Chondrocyte (in vitro differentiated cells): ENCODE data around the gene CREB3L2. TPM values are rescaled to one million over a fixed set of nuclear protein-coding genes. Genes with fewer than 3 reads are reported as not detected.

ENCODE experiments used
- DNase-seq: peaks from one replicate; pipeline ENCODE4 v3.0.0; 2021; ENCODE audit warnings: mixed read lengths, low spot score
- H3K27ac Mint-ChIP-seq: one replicate; pipeline ENCODE4 v1.8.0; 2021; ENCODE audit warnings: mild to moderate bottlenecking, moderate library complexity, mixed read lengths; ENCODE audit not compliant: unreplicated experiment
- H3K27me3 Mint-ChIP-seq: 2 replicates; pipeline ENCODE4 v1.8.0; 2021; ENCODE audit warnings: low read depth, mixed read lengths
- H3K36me3 Mint-ChIP-seq: 2 replicates; pipeline ENCODE4 v1.8.0; 2021; ENCODE audit warnings: low read depth, mixed read lengths
- H3K4me1 Mint-ChIP-seq: 2 replicates; pipeline ENCODE4 v1.8.0; 2021; ENCODE audit warnings: low read depth, mild to moderate bottlenecking, mixed read lengths
- H3K4me3 Mint-ChIP-seq: one replicate; pipeline ENCODE4 v1.8.0; 2021; ENCODE audit warnings: mild to moderate bottlenecking, moderate library complexity, mixed read lengths; ENCODE audit not compliant: unreplicated experiment
- H3K9me3 Mint-ChIP-seq: 2 replicates; pipeline ENCODE4 v1.8.0; 2021; ENCODE audit warnings: low read depth, mixed read lengths
- total RNA-seq: library from RNA; stranded (reverse); gene quantifications from 3 replicates; pipeline ENCODE4 v1.2.1, GENCODE V29; 2021
- TF ChIP-seq, protein P1 (sequence below): fragments of 200-600 bp; sonication (generic); IDR thresholded peaks from 2 replicates; pipeline ENCODE4 v1.5.0; 2021; ENCODE audit warnings: antibody characterized with exemption, mild to moderate bottlenecking, moderate library complexity

Gene CREB3L2
- total RNA-seq, 1 donor from 2014 or later: 217 TPM

GRCh38 chr7:137986252-137987017 is 15.5 kb downstream of the CREB3L2 start:
- TF ChIP-seq, protein P1, sequence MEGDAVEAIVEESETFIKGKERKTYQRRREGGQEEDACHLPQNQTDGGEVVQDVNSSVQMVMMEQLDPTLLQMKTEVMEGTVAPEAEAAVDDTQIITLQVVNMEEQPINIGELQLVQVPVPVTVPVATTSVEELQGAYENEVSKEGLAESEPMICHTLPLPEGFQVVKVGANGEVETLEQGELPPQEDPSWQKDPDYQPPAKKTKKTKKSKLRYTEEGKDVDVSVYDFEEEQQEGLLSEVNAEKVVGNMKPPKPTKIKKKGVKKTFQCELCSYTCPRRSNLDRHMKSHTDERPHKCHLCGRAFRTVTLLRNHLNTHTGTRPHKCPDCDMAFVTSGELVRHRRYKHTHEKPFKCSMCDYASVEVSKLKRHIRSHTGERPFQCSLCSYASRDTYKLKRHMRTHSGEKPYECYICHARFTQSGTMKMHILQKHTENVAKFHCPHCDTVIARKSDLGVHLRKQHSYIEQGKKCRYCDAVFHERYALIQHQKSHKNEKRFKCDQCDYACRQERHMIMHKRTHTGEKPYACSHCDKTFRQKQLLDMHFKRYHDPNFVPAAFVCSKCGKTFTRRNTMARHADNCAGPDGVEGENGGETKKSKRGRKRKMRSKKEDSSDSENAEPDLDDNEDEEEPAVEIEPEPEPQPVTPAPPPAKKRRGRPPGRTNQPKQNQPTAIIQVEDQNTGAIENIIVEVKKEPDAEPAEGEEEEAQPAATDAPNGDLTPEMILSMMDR: no peak
- Mint-ChIP-seq H3K4me3 (peak overlapping the region; percentile 26), H3K27ac (no peak overlapping the region), H3K9me3 (no peaks in the 10 kb centered on the region), H3K4me1 (no peaks in the 10 kb centered on the region), H3K27me3 (no peaks in the 10 kb centered on the region), H3K36me3 (peaks cover 11% of the 10 kb centered on the region)
- no peak for DNase-seq

DNA sequence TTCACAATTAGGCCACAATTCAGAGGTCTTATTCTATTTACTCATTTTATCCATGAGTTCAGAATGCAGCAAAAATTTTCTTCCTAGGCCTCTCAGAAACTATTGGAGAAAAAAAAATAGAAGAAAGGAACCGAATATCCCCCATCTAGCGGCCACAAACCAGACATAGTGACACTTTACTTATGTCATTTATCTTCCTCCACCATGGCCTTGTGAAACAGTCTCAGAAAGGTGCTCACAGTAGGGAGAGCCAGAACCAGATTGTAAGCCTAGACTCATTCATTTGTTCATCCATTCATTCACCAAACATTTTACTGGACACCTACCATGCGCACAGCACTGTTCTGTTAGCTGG is 16.0 kb downstream of the CREB3L2 start:
- peaks cover 11% of the 10 kb centered on the region for H3K36me3 Mint-ChIP-seq
- H3K4me1 Mint-ChIP-seq: no peaks in the 10 kb centered on the region
- TF ChIP-seq, protein P1: no peak
- peak overlapping the region; percentile 26 for H3K4me3 Mint-ChIP-seq
- no peak overlapping the region for H3K27ac Mint-ChIP-seq
- H3K27me3 Mint-ChIP-seq: no peaks in the 10 kb centered on the region
- DNase-seq: no peak
- H3K9me3 Mint-ChIP-seq: no peaks in the 10 kb centered on the region

DNA sequence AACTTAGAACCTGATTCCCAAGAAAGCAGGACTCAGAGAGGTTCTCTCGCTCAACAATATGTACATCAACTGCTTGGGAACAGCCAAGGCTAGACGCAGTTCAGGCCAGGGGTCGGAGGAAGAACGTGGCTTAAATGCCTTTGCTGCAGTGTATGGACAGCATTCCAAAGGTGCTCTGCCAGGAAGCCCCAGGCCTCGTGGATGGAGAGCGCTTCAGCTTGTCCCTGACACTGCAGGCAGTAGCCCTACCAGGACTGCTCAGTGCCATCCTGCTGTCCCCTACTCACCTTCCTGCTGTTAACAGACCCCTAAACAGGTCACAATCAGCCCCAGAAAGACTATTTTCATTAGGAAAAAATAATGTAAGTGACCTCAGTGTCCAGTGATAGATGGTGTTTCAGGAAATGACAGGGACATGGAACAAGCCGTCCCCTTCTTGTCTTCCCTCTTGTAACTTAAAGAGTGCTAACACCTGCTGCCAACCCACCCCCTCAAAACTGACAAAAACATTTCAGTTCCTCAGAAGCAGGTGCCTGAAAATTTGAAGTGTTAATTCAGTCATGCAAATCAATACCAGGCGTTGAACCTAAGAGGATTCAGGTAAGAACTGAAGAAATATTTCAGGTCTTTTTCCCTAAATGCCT is 16.5 kb downstream of the CREB3L2 start:
- TF ChIP-seq, protein P1: no peak
- Mint-ChIP-seq H3K4me1 (no peaks in the 10 kb centered on the region), H3K9me3 (no peaks in the 10 kb centered on the region), H3K36me3 (peaks cover 11% of the 10 kb centered on the region), H3K27me3 (no peaks in the 10 kb centered on the region), H3K4me3 (peak overlapping the region; percentile 17), H3K27ac (no peak overlapping the region)
- DNase-seq: no peak

DNA sequence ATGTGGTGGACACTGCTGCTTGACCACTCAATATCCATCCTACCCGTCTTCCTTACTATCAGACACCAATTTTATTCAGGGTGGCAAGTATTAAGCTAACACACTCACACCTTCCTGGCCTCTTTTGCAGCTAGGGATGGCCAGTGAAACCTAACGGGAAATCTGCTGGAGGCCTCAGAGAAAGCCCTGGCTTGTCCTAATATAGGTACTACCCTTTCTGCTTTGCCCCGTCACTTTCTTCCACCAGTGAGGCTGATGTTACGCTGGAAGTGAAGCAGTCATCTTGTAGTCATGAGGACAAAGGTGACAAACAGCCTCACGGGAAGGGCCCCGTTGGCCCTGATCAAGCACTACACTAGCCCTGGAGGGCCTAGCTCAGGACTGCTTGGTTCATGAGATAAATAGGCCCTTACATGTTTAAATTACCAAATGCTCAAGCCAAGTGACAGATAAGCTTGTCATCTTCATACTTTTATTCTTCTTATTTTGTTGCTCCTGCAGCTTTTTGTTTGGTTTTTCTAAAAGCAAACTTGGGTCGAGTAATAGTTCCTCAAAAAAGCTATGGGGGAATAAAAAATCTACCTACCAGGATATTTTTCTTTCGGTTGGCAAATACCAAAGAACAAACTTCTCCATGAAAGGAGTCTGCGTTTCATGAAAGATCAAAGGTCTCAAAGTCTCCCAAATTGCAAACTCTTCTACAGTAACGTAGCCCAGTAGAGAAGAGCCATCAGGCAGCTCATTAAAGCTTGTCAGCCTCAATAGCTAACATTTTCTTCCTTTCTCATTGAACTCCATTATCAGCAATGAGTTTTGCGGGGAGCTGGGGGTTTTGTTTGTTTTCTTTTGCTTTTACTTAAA is 17.5 kb downstream of the CREB3L2 start:
- Mint-ChIP-seq H3K9me3 (no peaks in the 10 kb centered on the region), H3K4me3 (peak overlapping the region; percentile 25), H3K4me1 (no peaks in the 10 kb centered on the region), H3K27ac (no peak overlapping the region), H3K36me3 (peaks cover 15% of the 10 kb centered on the region), H3K27me3 (no peaks in the 10 kb centered on the region)
- no peak for DNase-seq
- TF ChIP-seq, protein P1: no peak
